ENCODE measurements around the gene RCL1.

- TF ChIP-seq CTCF (IDR thresholded peaks at IDR 0.05) (no peak), EZH2 (IDR thresholded peaks at IDR 0.05; ENCODE audit: borderline replicate concordance, insufficient read depth, low read depth, low read length, poor library complexity, severe bottlenecking) (no peak)
Observed at GRCh38 chr9:4844056-4844838, 51.5 kb downstream of the RCL1 start.

Measured in B cell (primary cell).